Tibial nerve (tissue), 4 donors: ENCODE results near the gene GCLC.
"Not testable (repeated sequence)": the region's sequence is repeated elsewhere in the genome, so short reads cannot be mapped to it uniquely, and the experiment has no call there.

Source experiments
- CTCF ChIP-seq, 5 experiments: fragments of 200-600 bp in 3 of 5; fragments of 450-650 bp in 2 of 5; sonication (generic) in 3 of 5; IDR thresholded peaks; one replicate each; pipeline ENCODE4 v1.5.1; 2016 to 2019; ENCODE audit warnings: antibody characterized with exemption in 5 of 5, mild to moderate bottlenecking in 3 of 5, moderate library complexity in 2 of 5
- EP300 ChIP-seq, 2 donors: sonication (generic); formaldehyde crosslinking; IDR thresholded peaks; one replicate each; pipeline ENCODE4 v1.6.1; 2017; ENCODE audit warnings: antibody characterized with exemption in 2 of 2, mild to moderate bottlenecking in 1 of 2
- POLR2A ChIP-seq, 2 donors: fragments of 450-650 bp; IDR thresholded peaks; one replicate each; pipeline ENCODE4 v1.6.1; 2017; ENCODE audit warnings: antibody characterized with exemption in 2 of 2, mild to moderate bottlenecking in 2 of 2, moderate library complexity in 2 of 2

- not testable (repeated sequence) for TF ChIP-seq EP300, CTCF, POLR2A (IDR thresholded peaks at IDR 0.05)
Observed at GRCh38 chr6:53572379-53572778, 27.5 kb upstream of the GCLC start.
